ENCODE results near the gene ERBB4.

DNA sequence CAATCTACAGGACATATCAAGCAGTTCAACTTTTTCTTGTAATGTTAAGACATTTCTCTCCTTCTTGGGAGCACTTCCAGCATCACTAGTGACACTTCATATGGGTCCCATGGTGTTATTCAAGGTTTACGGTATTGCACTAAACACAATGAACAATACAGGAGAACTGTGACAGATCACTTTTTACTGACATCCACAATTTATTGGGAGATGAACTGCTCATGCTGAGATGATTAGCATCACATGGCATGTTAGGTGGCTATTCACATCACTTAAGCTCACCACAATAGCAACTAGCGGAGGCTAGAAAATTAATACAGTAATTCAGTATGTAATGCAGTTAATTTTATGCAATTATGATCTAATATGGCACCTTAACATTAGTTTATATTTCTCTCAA lies 264.4 kb downstream of the ERBB4 start:
- TF ChIP-seq DPF2 (IDR thresholded peaks at IDR 0.05) (no peak), POLR2AphosphoS5 (IDR thresholded peaks at IDR 0.05; ENCODE audit: low read length) (no peak)
- TF ChIP-seq, protein P1, sequence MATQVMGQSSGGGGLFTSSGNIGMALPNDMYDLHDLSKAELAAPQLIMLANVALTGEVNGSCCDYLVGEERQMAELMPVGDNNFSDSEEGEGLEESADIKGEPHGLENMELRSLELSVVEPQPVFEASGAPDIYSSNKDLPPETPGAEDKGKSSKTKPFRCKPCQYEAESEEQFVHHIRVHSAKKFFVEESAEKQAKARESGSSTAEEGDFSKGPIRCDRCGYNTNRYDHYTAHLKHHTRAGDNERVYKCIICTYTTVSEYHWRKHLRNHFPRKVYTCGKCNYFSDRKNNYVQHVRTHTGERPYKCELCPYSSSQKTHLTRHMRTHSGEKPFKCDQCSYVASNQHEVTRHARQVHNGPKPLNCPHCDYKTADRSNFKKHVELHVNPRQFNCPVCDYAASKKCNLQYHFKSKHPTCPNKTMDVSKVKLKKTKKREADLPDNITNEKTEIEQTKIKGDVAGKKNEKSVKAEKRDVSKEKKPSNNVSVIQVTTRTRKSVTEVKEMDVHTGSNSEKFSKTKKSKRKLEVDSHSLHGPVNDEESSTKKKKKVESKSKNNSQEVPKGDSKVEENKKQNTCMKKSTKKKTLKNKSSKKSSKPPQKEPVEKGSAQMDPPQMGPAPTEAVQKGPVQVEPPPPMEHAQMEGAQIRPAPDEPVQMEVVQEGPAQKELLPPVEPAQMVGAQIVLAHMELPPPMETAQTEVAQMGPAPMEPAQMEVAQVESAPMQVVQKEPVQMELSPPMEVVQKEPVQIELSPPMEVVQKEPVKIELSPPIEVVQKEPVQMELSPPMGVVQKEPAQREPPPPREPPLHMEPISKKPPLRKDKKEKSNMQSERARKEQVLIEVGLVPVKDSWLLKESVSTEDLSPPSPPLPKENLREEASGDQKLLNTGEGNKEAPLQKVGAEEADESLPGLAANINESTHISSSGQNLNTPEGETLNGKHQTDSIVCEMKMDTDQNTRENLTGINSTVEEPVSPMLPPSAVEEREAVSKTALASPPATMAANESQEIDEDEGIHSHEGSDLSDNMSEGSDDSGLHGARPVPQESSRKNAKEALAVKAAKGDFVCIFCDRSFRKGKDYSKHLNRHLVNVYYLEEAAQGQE (IDR thresholded peaks at IDR 0.05; ENCODE audit: low read depth, low read length) = no peak
